ENCODE results near the gene MYNN. TPM values are rescaled to one million over a fixed set of nuclear protein-coding genes. Genes with fewer than 3 reads are reported as not detected.
A peak's percentile ranks its signal among the peaks of the same experiment; 100 is the strongest.

Gene MYNN
- total RNA-seq, 2 donors from 2014 or later: 13.0 to 13.8 TPM

DNA sequence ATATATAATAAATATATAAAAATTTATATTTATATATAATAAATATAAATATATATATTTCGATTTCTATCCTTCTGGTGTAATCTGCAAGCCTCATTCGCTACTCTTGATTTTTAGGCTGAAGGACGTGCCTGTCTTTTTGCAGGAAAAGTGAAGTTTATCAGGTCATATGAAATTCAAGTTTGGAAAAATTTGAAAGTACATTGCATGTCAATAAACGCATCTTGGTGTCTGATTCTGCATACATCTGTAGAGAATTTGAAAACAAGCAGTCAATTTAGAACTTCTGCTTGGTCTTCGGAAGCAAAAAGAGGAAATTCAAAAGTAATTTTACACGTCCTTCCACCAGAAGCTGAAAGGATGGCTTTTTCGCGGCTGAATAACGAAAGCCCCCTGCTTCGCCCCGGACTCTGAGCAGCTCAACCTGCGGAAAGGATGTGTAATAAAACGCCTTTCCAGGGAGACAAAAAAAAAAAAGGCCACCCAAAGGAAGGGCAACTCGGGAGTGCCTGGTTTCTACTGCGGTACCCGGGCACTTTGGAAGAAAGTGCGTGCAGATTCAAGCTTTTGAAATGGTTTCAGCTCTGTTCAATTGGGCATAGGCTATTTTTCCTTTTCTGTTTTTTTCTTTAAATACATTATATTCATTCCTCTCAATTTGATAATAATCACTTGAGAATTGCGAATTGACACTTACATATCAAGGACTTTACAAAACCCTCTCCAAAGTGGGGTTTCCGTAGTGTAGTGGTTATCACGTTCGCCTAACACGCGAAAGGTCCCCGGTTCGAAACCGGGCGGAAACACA lies 1.5 kb upstream of the MYNN start:
- intact Hi-C loops (cut with DNase I): no loop called here
- peak; percentile 32 to 49 for ATAC-seq
- DNase-seq: peak; percentile 58

DNA sequence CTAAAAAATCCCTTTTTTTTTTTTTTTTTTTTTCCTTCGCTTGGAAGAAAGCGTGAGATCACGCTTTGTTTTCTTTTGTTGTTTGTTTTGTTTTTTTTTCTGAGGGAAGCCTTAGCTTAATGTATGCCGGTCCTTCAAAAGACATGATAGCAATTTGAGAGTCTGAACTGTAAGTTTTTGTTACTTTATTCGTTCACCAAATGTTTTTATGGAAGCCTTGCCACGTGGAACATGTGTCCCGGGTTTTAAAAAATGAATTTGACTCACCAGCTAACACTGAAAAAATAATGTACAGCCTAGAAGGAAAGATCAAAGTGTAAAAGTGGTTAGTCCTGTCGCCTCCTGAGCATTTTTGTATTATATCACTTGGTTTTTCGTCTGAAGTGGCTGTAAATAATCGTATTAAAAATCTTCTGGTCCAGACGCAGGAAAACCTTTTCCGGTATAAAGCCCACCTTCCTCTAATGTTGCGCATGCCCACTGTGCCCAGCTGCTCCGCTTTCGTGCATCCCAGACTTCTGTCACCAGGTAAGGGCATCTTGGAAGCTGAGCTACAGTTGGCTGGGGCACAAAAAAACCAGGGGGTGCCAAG lies 795 bp upstream of the MYNN start:
- peak; percentile 77 for DNase-seq
- peak; percentile 69 to 80 for ATAC-seq
- intact Hi-C loops (cut with DNase I): no loop called here

DNA sequence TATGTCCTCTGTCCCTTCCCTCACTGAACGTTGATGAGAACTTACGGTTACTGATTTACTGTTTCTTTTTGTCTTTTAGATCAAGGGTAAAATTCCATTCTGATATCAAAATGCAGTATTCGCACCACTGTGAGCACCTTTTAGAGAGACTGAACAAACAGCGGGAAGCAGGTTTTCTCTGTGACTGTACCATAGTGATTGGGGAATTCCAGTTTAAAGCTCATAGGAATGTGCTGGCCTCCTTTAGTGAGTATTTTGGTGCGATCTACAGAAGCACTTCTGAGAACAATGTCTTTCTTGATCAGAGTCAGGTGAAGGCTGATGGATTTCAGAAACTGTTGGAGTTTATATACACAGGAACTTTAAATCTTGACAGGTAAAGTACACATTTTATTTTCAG lies 990 bp downstream of the MYNN start:
- intact Hi-C loops (cut with DNase I): no loop called here
- no peak for ATAC-seq
- no peak for DNase-seq

- DNase-seq: no peak
- intact Hi-C loops (cut with DNase I): no loop called here
- no peak for ATAC-seq
Observed at GRCh38 chr3:169777822-169778221, 4.6 kb downstream of the MYNN start.

- DNase-seq (no peak), ATAC-seq (no peak)
- intact Hi-C loops (cut with DNase I): loop anchor here in 1 of 2 donors (10.0 kb wide), 1 partner anchor 314 kb away; no protein-coding TSS in a partner anchor
Observed at GRCh38 chr3:169780742-169781141, 7.5 kb downstream of the MYNN start.

- intact Hi-C loops (cut with DNase I): loop anchor here in 1 of 2 donors (10.0 kb wide), 1 partner anchor 313 kb away; no protein-coding TSS in a partner anchor
- no peak for DNase-seq
- peak; percentile 30 to 59 for ATAC-seq
Observed at GRCh38 chr3:169781209-169781855, 8.1 kb downstream of the MYNN start.

DNA sequence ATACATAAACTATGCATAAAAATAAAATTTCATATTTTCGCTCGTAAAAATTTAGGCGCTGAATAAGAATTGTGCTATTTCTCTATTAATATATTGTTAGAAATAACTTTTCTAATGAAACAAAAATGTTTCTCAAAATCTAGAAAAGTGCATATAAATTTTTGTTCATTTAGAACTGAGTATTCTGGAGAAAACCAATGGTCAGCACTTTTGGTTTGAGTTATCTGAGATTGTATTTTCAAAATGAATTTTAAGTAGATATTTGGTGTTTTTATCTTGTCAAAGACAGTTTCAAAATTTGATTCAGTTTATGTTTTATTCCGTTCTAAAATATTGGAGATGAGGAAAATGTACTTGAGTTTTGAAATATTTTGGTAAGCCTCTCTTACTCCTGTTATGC lies 13.9 kb downstream of the MYNN start:
- intact Hi-C loops (cut with DNase I): loop anchor here in 1 of 2 donors (10.0 kb wide), 1 partner anchor 308 kb away; no protein-coding TSS in a partner anchor
- ATAC-seq (no peak), DNase-seq (no peak)

- ATAC-seq (no peak), DNase-seq (no peak)
- intact Hi-C loops (cut with DNase I): loop anchor here in 1 of 2 donors (10.0 kb wide), 1 partner anchor 307 kb away; no protein-coding TSS in a partner anchor
Observed at GRCh38 chr3:169787791-169788190, 14.6 kb downstream of the MYNN start.

DNA sequence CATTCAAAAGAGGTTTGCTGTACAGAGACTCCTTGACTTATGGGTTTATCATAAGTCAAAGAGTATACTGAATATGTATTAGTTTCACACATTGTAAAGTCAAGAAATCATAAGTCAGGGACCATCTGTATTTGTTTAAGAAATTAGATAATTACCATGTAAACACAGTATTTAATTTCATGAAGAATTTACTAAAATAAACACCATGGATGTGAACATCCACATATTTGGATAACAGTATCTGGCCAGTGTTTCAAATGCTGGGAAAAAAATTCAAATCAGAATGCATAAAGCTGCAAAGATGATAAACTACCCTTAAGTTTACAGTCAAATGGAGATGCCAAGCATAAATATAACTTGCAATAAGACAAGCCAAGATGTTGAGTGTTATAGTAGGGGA lies 17.0 kb downstream of the MYNN start:
- ATAC-seq (no peak), DNase-seq (no peak)
- intact Hi-C loops (cut with DNase I): no loop called here

DNA sequence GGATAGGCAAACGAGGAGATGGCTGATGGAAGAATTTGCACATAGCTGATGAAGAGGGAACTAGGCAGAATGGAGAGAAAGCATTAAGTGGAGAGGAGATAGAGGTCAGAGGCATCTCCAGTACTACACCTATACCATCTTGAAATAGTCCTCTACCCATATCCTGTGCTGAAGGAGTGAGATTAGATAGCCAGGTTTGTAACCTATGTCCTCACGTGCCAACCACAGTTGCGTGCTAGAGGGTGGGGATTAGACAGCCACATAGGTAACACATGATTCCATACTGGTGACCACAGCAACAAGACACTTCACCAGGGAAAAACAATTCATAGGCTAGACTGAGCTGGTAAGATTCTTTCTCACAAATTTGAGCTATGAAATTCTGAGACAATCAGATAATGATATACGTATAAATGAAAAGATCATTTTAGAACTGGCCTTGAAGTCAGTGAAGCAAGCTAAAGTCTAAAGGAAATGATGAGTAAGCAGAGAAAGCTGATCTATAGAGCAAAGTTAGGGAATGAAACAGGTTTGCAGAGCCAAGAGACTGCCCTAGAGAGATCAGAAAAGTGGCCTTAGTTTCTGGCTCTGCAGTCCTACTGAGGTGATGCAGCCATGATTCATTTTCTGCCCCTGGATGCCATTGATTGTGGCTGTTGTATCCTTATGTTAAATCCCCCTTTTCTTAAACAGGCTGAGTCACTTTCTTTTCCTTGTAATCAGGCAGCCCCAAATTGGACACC lies 17.7 kb downstream of the MYNN start:
- ATAC-seq: no peak
- DNase-seq: no peak
- intact Hi-C loops (cut with DNase I): no loop called here

- DNase-seq (no peak), ATAC-seq (no peak)
- intact Hi-C loops (cut with DNase I): no loop called here
Observed at GRCh38 chr3:169792359-169792758, 19.2 kb downstream of the MYNN start.

GRCh38 chr3:169804681-169805080 lies 31.5 kb downstream of the MYNN start:
- ATAC-seq: no peak

DNA sequence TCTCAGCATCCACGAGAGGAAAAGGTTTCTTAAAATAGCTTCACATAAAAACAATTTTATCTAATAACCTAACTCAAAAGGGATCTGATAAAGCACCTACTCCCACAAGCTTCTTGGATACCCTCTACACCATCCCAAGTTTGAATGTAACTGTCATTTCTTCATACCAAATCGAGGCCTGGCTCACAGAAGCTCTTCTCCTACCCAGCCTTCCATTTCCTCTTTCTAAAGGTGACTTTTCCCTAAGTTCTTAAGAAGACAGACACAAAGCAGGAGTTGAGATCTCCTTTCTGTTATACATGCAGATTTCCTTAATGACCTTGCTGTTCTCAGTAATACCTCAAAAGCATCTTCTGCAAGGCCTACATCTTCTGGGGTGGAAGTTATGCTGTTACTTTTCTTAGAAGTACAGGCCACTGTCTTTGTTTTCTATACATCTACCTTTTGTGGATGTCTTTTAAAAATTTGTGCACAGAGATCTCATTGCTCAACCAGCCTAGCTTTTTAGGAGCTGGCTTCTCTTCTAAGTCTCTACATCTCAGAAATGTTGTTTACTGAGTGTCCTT lies 36.1 kb downstream of the MYNN start:
- ATAC-seq (no peak), DNase-seq (no peak)
- intact Hi-C loops (cut with DNase I): no loop called here

More at GRCh38 chr3:169804681-169805080, 31.5 kb downstream of the MYNN start:
- no peak for DNase-seq
- intact Hi-C loops (cut with DNase I): no loop called here

DNA sequence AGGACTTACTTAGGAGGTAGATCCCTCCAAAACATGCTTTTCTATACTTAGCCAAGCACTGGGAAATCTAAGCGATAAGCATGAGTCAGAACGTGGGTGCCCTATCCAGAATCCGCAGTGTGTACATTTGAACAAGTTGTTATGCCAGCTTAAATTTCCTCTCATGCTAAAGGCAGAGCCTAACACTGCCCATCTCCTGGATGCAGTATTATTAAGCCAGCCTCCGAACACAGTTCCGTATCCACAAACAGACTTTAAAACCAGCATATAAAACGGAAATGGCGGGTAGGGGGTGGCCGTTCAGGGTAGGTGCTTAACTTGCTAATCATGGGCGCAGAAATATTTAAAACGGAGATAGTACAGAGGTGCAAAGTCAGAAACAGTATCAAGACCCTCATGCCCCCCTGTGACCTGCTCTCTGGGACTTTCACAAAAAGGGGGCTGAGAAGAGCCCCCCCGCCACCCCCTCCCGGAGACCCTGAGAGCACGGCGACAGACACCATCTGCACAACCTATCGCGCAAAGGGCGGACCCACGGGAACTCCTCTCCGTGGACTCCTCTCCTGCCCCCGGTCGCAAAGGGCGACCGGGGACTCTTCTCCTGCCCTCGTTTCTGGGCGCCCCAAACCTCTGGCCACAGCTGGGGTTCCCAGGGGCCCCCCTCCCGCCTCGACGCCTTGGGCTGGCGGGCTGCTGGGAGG lies 38.6 kb downstream of the MYNN start:
- DNase-seq (no peak), ATAC-seq (peak; percentile 43 to 56)
- intact Hi-C loops (cut with DNase I): no loop called here

DNA sequence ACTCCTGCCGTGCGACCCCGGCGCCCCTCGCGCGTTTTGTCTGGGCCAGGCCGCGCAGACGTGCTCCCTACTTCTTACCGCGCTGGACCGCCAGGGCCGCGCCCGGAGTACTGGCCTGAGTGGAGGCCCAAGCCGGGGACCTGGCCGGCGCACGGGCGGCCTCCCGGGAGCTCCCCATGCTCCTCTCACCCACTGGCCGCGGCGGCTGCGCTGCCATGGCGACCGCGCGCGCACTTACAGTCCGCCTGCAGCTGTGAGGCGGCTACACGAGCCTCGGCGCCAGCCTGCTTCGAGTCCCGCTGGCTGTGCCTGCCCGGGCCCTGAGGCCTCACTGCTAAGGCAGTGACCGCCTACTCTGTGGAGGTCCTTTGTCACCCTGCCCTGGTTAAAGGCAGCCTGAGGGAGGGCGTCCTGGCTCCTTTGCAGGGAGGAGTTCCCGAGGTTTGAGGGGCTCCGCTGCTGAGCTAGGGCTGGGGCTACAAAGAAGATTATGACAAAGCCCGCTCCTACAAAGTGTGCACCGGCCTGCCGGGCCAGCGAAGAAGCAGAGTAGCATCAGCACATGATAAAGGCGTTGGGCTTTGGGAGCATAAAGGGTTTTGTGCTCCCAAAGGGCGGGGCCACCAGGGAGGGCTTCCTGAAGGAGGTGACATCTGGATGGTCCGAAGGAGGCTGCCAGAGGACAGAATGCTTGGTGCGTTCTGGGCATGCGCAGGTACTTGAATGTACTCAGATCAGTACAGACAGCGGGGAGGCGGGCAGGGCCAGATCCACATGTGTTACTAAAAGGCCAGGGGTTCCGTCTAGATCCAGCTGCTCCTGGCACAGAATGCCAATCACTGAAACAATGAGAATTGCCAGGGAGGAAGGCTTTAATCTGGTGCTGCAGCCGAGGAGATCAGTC lies 39.4 kb downstream of the MYNN start, which contains the start of the genes LRRC34 and LRRIQ4:
LRRC34 (minus strand) TSS at position 573 of the 904 bp plus-strand sequence; CDS start at position 217, 356 bp downstream.
LRRIQ4 (plus strand) TSS at position 539 of the 904 bp plus-strand sequence. CDS start 9,052 bp downstream, outside the sequence.
- intact Hi-C loops (cut with DNase I): no loop called here
- ATAC-seq: peak; percentile 96 to 97

GRCh38 chr3:169813278-169813677 lies 40.1 kb downstream of the MYNN start:
- ATAC-seq: no peak
- no peak for DNase-seq
- intact Hi-C loops (cut with DNase I): no loop called here

More for the DNA sequence above, 39.4 kb downstream of the MYNN start, which contains the start of the genes LRRC34 and LRRIQ4:
- peak; percentile 88 for DNase-seq

All from left cardiac atrium (tissue), 4 donors.